PFSK-1 (cell line): Measurements from ENCODE around the gene C15orf39.

Source experiments
- FOXP2 ChIP-seq: optimal IDR thresholded peaks from 2 replicates; pipeline ENCODE3; 2011; ENCODE audit warnings: borderline replicate concordance, control low read depth, inconsistent platforms; ENCODE audit not compliant: insufficient read depth; ENCODE audit errors: extremely low read length, extremely low read depth
- POLR2AphosphoS5 ChIP-seq: IDR thresholded peaks from 2 replicates; pipeline ENCODE4 v1.6.1; 2012; ENCODE audit warnings: low read depth, mild to moderate bottlenecking, control low read depth, low read length, moderate library complexity
- SIN3A ChIP-seq: IDR thresholded peaks from 2 replicates; pipeline ENCODE4 v1.6.1; 2012; ENCODE audit warnings: mild to moderate bottlenecking, low read length, moderate library complexity, borderline replicate concordance; ENCODE audit not compliant: insufficient read depth
- TAF1 ChIP-seq: IDR thresholded peaks from 2 replicates; pipeline ENCODE4 v1.6.1; 2012; ENCODE audit warnings: low read length, control low read depth, borderline replicate concordance; ENCODE audit not compliant: insufficient read depth
- TF ChIP-seq, protein P1 (sequence below), 2 experiments: IDR thresholded peaks; 2 replicates each; pipeline versions ENCODE4 v1.6.1 to v1.8.0; 2011 to 2012; ENCODE audit warnings: low read depth in 2 of 2, low read length in 2 of 2, control low read depth in 1 of 2, inconsistent platforms in 1 of 2, mild to moderate bottlenecking in 1 of 2, moderate library complexity in 1 of 2; ENCODE audit not compliant: insufficient read depth in 1 of 2

Gene C15orf39

DNA sequence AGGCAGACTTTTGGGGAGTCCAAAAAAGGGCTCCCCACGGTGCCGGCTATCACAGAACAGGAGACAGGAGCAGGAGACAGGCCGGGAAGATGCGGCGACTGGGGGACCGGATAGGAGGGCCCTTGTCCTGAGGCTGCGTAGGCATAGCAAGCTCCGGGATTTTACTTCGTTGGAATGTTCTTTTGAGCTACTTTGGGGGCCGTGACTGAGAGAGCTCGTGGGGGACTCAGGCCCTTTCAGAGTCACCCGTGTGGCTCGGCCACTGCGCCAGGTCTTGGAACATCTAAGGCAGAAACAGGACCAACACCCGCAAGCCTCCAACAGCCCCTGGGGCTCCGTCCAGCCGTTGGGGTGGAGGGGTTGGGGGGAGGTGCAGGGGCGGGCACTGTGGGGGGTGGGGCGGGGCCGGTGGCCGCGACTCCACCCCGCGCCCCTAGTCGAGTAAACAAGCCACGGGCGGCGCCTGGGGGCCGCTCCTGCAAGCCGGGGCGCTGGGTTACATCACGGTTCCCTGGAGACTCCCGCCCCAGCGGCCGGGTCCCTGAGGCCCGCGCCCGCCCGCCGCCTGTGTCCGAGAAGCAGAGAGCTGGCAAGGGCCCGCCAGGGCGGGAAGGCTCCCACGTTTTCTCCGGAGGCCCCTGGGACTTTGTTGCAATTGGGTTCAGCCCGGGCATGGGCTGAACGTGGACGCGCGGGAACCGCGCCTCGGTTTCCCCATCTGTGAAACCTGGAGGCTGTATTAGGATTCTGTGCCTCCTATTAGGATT is 23.3 kb upstream of the C15orf39 start:
- TF ChIP-seq POLR2AphosphoS5 (no peak), SIN3A (no peak), FOXP2 (no peak), TAF1 (no peak)
- TF ChIP-seq, protein P1, sequence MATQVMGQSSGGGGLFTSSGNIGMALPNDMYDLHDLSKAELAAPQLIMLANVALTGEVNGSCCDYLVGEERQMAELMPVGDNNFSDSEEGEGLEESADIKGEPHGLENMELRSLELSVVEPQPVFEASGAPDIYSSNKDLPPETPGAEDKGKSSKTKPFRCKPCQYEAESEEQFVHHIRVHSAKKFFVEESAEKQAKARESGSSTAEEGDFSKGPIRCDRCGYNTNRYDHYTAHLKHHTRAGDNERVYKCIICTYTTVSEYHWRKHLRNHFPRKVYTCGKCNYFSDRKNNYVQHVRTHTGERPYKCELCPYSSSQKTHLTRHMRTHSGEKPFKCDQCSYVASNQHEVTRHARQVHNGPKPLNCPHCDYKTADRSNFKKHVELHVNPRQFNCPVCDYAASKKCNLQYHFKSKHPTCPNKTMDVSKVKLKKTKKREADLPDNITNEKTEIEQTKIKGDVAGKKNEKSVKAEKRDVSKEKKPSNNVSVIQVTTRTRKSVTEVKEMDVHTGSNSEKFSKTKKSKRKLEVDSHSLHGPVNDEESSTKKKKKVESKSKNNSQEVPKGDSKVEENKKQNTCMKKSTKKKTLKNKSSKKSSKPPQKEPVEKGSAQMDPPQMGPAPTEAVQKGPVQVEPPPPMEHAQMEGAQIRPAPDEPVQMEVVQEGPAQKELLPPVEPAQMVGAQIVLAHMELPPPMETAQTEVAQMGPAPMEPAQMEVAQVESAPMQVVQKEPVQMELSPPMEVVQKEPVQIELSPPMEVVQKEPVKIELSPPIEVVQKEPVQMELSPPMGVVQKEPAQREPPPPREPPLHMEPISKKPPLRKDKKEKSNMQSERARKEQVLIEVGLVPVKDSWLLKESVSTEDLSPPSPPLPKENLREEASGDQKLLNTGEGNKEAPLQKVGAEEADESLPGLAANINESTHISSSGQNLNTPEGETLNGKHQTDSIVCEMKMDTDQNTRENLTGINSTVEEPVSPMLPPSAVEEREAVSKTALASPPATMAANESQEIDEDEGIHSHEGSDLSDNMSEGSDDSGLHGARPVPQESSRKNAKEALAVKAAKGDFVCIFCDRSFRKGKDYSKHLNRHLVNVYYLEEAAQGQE (IDR thresholded peaks at IDR 0.05; ENCODE audit: insufficient read depth in 1 of 2, low read depth in 2 of 2, low read length in 2 of 2) = no peak

DNA sequence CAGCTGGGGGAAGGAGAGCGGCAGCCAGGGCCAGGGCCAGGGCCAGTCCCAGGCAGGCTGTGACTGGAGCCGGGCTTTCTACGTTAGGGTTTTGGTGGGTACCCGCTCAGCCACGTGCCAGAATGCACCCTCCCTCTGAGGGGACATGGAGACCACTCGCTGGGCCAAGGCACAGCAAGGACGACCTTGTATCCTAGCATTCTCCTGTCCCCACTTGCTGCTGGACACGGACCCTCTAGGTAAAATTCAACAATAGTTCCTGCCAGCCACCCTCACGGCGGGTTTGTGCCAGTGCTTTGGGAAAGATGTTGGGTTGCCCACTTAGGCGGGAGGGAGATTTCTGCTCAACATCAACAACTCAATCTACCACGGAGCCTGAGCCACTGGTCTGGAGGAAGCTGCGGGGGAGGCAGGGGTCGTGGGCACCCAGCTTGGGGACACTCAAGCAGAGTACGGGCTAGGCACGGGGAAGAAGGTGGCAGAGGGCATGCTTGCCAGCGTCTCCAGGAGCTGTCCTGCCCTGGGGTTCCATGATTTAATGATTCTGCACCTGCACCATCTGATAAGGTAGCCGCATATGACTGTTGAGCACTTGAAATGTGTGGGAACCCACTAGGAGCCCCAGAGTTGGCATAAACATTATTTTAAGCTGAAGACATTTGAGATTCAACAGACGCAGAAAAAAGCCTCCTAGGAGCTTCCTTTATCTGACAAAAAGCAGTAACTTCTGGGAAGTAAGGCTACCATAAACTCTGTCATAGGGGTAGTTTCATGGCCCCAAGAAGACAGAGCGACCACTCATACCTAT is 22.5 kb upstream of the C15orf39 start:
- TF ChIP-seq POLR2AphosphoS5 = no peak
- no peak for TF ChIP-seq FOXP2
- TF ChIP-seq, protein P1 (IDR thresholded peaks at IDR 0.05; ENCODE audit: insufficient read depth in 1 of 2, low read depth in 2 of 2, low read length in 2 of 2) = no peak
- TF ChIP-seq TAF1 = no peak
- no peak for TF ChIP-seq SIN3A

DNA sequence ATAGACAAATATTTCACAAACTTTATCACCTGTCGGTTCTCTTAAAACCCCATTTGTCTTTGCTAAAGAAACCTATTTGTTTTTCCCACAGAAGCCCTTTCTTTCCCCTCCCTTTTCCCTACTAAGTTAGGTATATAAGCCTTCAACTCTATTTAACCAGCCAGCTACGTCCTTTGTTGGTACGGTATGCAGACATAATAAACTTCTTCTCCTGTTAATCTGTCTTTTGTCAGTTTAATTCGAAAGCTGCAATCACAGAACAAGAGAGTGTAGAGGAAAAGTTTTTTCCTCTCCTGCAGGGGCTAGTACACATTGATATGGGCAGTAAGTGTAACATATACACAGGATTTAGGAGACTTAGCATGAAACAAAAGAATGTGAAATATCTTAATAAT is 21.9 kb upstream of the C15orf39 start:
- TF ChIP-seq TAF1 = no peak
- TF ChIP-seq, protein P1 (IDR thresholded peaks at IDR 0.05; ENCODE audit: insufficient read depth in 1 of 2, low read depth in 2 of 2, low read length in 2 of 2) = no peak
- no peak for TF ChIP-seq FOXP2
- TF ChIP-seq SIN3A = no peak
- TF ChIP-seq POLR2AphosphoS5 = no peak

DNA sequence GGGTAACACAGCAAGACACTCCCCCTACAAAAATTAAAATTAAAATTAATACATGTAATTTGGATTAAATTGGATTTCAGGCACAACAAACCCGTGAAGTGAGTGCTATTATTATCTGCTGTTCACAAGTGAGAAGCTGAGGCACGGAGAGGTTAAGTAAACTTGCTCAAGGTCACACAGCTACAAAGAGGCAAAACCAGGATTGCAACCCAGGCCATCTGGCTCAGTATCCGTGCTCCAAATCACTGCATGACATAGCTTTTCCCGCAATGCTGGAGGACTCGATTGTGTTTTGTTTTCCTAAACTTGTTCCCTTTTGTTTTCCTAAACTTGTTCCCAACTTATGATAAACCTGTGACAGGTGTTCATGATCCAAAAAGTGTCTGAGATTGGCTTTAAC is 19.9 kb upstream of the C15orf39 start:
- TF ChIP-seq, protein P1 (IDR thresholded peaks at IDR 0.05; ENCODE audit: insufficient read depth in 1 of 2, low read depth in 2 of 2, low read length in 2 of 2) = no peak
- no peak for TF ChIP-seq FOXP2
- TF ChIP-seq SIN3A = no peak
- TF ChIP-seq TAF1 = no peak
- TF ChIP-seq POLR2AphosphoS5 = no peak
